Measurements from ENCODE around the gene ARID3A.

DNA sequence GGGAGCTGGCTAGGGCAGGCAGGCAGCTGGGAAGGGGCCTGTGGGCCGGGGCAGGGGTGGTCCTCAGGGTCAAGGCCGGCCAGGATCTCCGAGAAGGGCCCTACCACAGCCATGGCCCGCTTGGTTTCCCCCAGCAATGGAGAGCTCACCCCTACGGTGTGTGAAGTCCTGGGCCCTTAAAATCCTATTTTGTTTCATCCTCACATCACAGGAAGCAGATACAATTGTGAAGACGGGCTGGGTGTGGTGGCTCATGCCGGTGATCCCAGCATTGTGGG is 23.8 kb upstream of the ARID3A start:
- TF ChIP-seq, protein P1, sequence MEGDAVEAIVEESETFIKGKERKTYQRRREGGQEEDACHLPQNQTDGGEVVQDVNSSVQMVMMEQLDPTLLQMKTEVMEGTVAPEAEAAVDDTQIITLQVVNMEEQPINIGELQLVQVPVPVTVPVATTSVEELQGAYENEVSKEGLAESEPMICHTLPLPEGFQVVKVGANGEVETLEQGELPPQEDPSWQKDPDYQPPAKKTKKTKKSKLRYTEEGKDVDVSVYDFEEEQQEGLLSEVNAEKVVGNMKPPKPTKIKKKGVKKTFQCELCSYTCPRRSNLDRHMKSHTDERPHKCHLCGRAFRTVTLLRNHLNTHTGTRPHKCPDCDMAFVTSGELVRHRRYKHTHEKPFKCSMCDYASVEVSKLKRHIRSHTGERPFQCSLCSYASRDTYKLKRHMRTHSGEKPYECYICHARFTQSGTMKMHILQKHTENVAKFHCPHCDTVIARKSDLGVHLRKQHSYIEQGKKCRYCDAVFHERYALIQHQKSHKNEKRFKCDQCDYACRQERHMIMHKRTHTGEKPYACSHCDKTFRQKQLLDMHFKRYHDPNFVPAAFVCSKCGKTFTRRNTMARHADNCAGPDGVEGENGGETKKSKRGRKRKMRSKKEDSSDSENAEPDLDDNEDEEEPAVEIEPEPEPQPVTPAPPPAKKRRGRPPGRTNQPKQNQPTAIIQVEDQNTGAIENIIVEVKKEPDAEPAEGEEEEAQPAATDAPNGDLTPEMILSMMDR (IDR thresholded peaks at IDR 0.05; ENCODE audit: insufficient read depth, low read length), result no peak
- no peak for TF ChIP-seq POLR2AphosphoS5 (IDR thresholded peaks at IDR 0.05; ENCODE audit: low read depth)

Measured in HL-60 (cell line).